Liver (tissue), 9 donors: ENCODE measurements around the gene IGSF22. TPM values are rescaled to one million over a fixed set of nuclear protein-coding genes. Genes with fewer than 3 reads are reported as not detected.

Source experiments
- DNase-seq: peaks from one replicate; pipeline ENCODE4 v3.0.0-alpha.2; 2017; ENCODE audit warnings: low spot score
- H3K27ac ChIP-seq, 2 donors: one replicate each; pipeline ENCODE4 v1.7.0; 2013; ENCODE audit warnings: inconsistent platforms in 2 of 2, low read length in 2 of 2, control low read depth in 1 of 2, low read depth in 1 of 2, mild to moderate bottlenecking in 1 of 2
- H3K27me3 ChIP-seq, 4 donors: one replicate each; pipeline versions ENCODE4 v1.6.1 to v1.7.0; 2013; ENCODE audit warnings: low read length in 3 of 4, inconsistent platforms in 1 of 4, mild to moderate bottlenecking in 1 of 4, moderate library complexity in 1 of 4; ENCODE audit not compliant: control insufficient read depth in 4 of 4, insufficient read depth in 4 of 4
- H3K36me3 ChIP-seq, 4 donors: one replicate each; pipeline versions ENCODE4 v1.6.1 to v1.7.0; 2013; ENCODE audit warnings: low read length in 3 of 4, mild to moderate bottlenecking in 3 of 4, low read depth in 1 of 4, moderate library complexity in 1 of 4; ENCODE audit not compliant: control insufficient read depth in 4 of 4, insufficient read depth in 3 of 4
- H3K4me1 ChIP-seq, 4 donors: one replicate each; pipeline versions ENCODE4 v1.6.1 to v1.7.0; 2013; ENCODE audit warnings: low read length in 3 of 4, mild to moderate bottlenecking in 3 of 4, moderate library complexity in 1 of 4; ENCODE audit not compliant: control insufficient read depth in 4 of 4, insufficient read depth in 4 of 4
- H3K4me3 ChIP-seq, 3 donors: one replicate each; pipeline versions ENCODE4 v1.6.1 to v1.7.0; 2013; ENCODE audit warnings: low read length in 3 of 3, control low read depth in 1 of 3, low read depth in 1 of 3, mild to moderate bottlenecking in 1 of 3
- H3K9ac ChIP-seq, 2 donors: one replicate each; pipeline ENCODE4 v1.7.0; 2013; ENCODE audit warnings: low read length in 2 of 2, mild to moderate bottlenecking in 2 of 2, moderate library complexity in 2 of 2, control low read depth in 1 of 2, low read depth in 1 of 2
- H3K9me3 ChIP-seq, 4 donors: one replicate each; pipeline versions ENCODE4 v1.6.1 to v1.7.0; 2013; ENCODE audit warnings: low read length in 3 of 4; ENCODE audit not compliant: control insufficient read depth in 4 of 4
- ATF3 ChIP-seq: IDR thresholded peaks from 2 replicates; pipeline ENCODE4 v1.6.1; 2016; ENCODE audit warnings: antibody characterized with exemption
- CTCF ChIP-seq: fragments of 150-350 bp; IDR thresholded peaks from 2 replicates; pipeline ENCODE4 v1.5.1; 2017; ENCODE audit warnings: improper control_type of control experiment, low read depth, low read length; ENCODE audit not compliant: missing input control
- EGR1 ChIP-seq, 2 donors: IDR thresholded peaks; 2 replicates each; pipeline ENCODE4 v1.6.1; 2016 to 2018; ENCODE audit warnings: antibody characterized with exemption in 2 of 2, low read depth in 2 of 2
- FOXA1 ChIP-seq: IDR thresholded peaks from 2 replicates; pipeline ENCODE4 v1.6.1; 2016; ENCODE audit warnings: antibody characterized with exemption
- GABPA ChIP-seq, 2 donors: IDR thresholded peaks in 1 of 2; conservative IDR thresholded peaks in 1 of 2; 2 replicates each; pipeline ENCODE4 v1.6.1; 2016; ENCODE audit warnings: antibody characterized with exemption in 2 of 2, mild to moderate bottlenecking in 1 of 2, moderate library complexity in 1 of 2
- MAX ChIP-seq: IDR thresholded peaks from 2 replicates; pipeline ENCODE4 v1.6.1; 2016; ENCODE audit warnings: antibody characterized with exemption
- NR2F2 ChIP-seq: IDR thresholded peaks from 2 replicates; pipeline ENCODE4 v1.6.1; 2016; ENCODE audit warnings: antibody characterized with exemption
- RAD21 ChIP-seq, 2 donors: IDR thresholded peaks; 2 replicates each; pipeline ENCODE4 v1.6.1; 2016; ENCODE audit warnings: antibody characterized with exemption in 2 of 2, mild to moderate bottlenecking in 2 of 2
- REST ChIP-seq: IDR thresholded peaks from 2 replicates; pipeline ENCODE4 v1.6.1; 2016; ENCODE audit warnings: antibody characterized with exemption, mild to moderate bottlenecking
- RXRA ChIP-seq, 2 donors: IDR thresholded peaks; 2 replicates each; pipeline ENCODE4 v1.6.1; 2017 to 2018; ENCODE audit warnings: antibody characterized with exemption in 2 of 2, mild to moderate bottlenecking in 1 of 2
- SP1 ChIP-seq: IDR thresholded peaks from 2 replicates; pipeline ENCODE4 v1.6.1; 2018; ENCODE audit warnings: antibody characterized with exemption, mild to moderate bottlenecking
- YY1 ChIP-seq: IDR thresholded peaks from 2 replicates; pipeline ENCODE4 v1.6.1; 2016; ENCODE audit warnings: antibody characterized with exemption, mild to moderate bottlenecking
- ZBTB33 ChIP-seq: IDR thresholded peaks from 2 replicates; pipeline ENCODE4 v1.6.1; 2016; ENCODE audit warnings: antibody characterized with exemption
- WGBS: extraction: QIAGEN DNeasy Blood & Tissue Kit; methylation state at CpG from one replicate; pipeline ENCODE4 v1.1.7; 2013; 5-methylcytosine and 5-hydroxymethylcytosine counted together
- polyA plus RNA-seq, 2 donors: library from polyadenylated mRNA; stranded (reverse) in 1 of 2; unstranded in 1 of 2; fragments of 200-250 nt in 1 of 2; fragments of >200 nt in 1 of 2; fragmentation: Nextera tagmentation in 1 of 2; extraction: Ambion mirVana in 1 of 2; gene quantifications; one replicate each; pipeline versions ENCODE4 v1.2.1 to v1.2.3, GENCODE V29; 2013 to 2015
- total RNA-seq, 2 donors: library from RNA; depleted of rRNA; stranded (reverse); fragments of >200 nt; gene quantifications; one replicate each; pipeline ENCODE4 v1.2.3, GENCODE V29; 2014
- donor health status: healthy.
- donor health status: healthy.
- donor health status: healthy.
- donor health status: healthy.
- donor health status: healthy.

IGSF22 gene
- total and polyA plus RNA-seq, 4 donors, result 0.12 to 0.26 TPM; not detected in 2

GRCh38 chr11:18671246-18671645 is 54.7 kb downstream of the IGSF22 start:
- TF ChIP-seq YY1 (no peak), SP1 (no peak), REST (no peak)
- DNase-seq, result no peak
- H3K4me1 ChIP-seq, result peaks cover 0 to 1% (median 0%) of the 10 kb centered on the region in 4 donors
- H3K9ac ChIP-seq, result no peak overlapping the region
- H3K36me3 ChIP-seq, result no peaks in the 10 kb centered on the region
- 90% methylated on average over 2 of the region's 2 CpGs for WGBS
- H3K4me3 ChIP-seq, result no peak overlapping the region
- H3K27me3 ChIP-seq, result no peaks in the 10 kb centered on the region
- no peak overlapping the region for H3K27ac ChIP-seq
- H3K9me3 ChIP-seq, result no peaks in the 10 kb centered on the region

GRCh38 chr11:18669711-18670110 is 56.3 kb downstream of the IGSF22 start:
- Histone ChIP-seq H3K27me3 (no peaks in the 10 kb centered on the region), H3K4me3 (no peak overlapping the region), H3K9me3 (no peaks in the 10 kb centered on the region), H3K36me3 (no peaks in the 10 kb centered on the region), H3K27ac (no peak overlapping the region), H3K4me1 (peaks cover 0 to 1% (median 0%) of the 10 kb centered on the region in 4 donors), H3K9ac (no peak overlapping the region)
- 72% methylated on average over 4 of the region's 4 CpGs for WGBS
- no peak for TF ChIP-seq REST
- no peak for TF ChIP-seq CTCF
- no peak for TF ChIP-seq NR2F2
- no peak for TF ChIP-seq ZBTB33
- no peak for TF ChIP-seq MAX
- no peak for TF ChIP-seq ATF3
- no peak for TF ChIP-seq EGR1 (IDR thresholded peaks at IDR 0.05; ENCODE audit: low read depth in 2 of 2)
- no peak for TF ChIP-seq FOXA1
- no peak for TF ChIP-seq YY1
- TF ChIP-seq GABPA (IDR thresholded peaks at IDR 0.05 in 1 of 2, conservative IDR thresholded peaks at IDR 0.05 in 1 of 2), result no peak
- TF ChIP-seq RXRA (IDR thresholded peaks at IDR 0.05), result no peak
- TF ChIP-seq RAD21 (IDR thresholded peaks at IDR 0.05), result no peak
- DNase-seq, result no peak
